ENCODE data around the gene AGAP2. TPM values are rescaled to one million over a fixed set of nuclear protein-coding genes. Genes with fewer than 3 reads are reported as not detected.
"Not testable (repeated sequence)": the region's sequence is repeated elsewhere in the genome, so short reads cannot be mapped to it uniquely, and the experiment has no call there.

AGAP2 gene
- total and polyA plus RNA-seq, 9 donors, result 3.2 to 13.1 (median 10.7) TPM

GRCh38 chr12:57717846-57718640, 20.5 kb downstream of the AGAP2 start:
- no peak for DNase-seq
- H3K36me3 ChIP-seq (ENCODE audit: control insufficient read depth, insufficient read depth, low read length), result peaks cover 78% of the 10 kb centered on the region
- no peak overlapping the region for H3K4me3 ChIP-seq (ENCODE audit: low read length)
- 92% methylated on average over 19 of the region's 22 CpGs for WGBS (ENCODE audit: insufficient coverage)
- H3K27me3 ChIP-seq (ENCODE audit: control insufficient read depth, insufficient read depth, low read length), result no peaks in the 10 kb centered on the region
- no peaks in the 10 kb centered on the region for H3K9me3 ChIP-seq (replicated peaks; ENCODE audit: control insufficient read depth, low read depth, low read length)
- H3K4me1 ChIP-seq (ENCODE audit: control insufficient read depth, insufficient read depth, low read length), result no peaks in the 10 kb centered on the region
- H3K27ac ChIP-seq (ENCODE audit: low read length), result no peak overlapping the region

- H3K4me3 ChIP-seq (ENCODE audit: low read length), result no peak overlapping the region
- H3K36me3 ChIP-seq (ENCODE audit: control insufficient read depth, insufficient read depth, low read length), result peaks cover 83% of the 10 kb centered on the region
- no peak overlapping the region for H3K27ac ChIP-seq (ENCODE audit: low read length)
- DNase-seq, result no peak
- no peaks in the 10 kb centered on the region for H3K27me3 ChIP-seq (ENCODE audit: control insufficient read depth, insufficient read depth, low read length)
- no peaks in the 10 kb centered on the region for H3K4me1 ChIP-seq (ENCODE audit: control insufficient read depth, insufficient read depth, low read length)
- no peaks in the 10 kb centered on the region for H3K9me3 ChIP-seq (replicated peaks; ENCODE audit: control insufficient read depth, low read depth, low read length)
- 71% methylated on average over 1 of the region's 5 CpGs for WGBS (ENCODE audit: insufficient coverage)
Measured at GRCh38 chr12:57717131-57717530, 21.4 kb downstream of the AGAP2 start.

- H3K27me3 ChIP-seq (ENCODE audit: control insufficient read depth, insufficient read depth, low read length), result no peaks in the 10 kb centered on the region
- DNase-seq, result no peak
- 67% methylated on average over 1 of the region's 4 CpGs for WGBS (ENCODE audit: insufficient coverage)
Measured at GRCh38 chr12:57716305-57716704, 22.2 kb downstream of the AGAP2 start.

GRCh38 chr12:57715786-57716185, 22.8 kb downstream of the AGAP2 start:
- H3K27me3 ChIP-seq (ENCODE audit: control insufficient read depth, insufficient read depth, low read length), result no peaks in the 10 kb centered on the region
- DNase-seq, result no peak
- H3K4me3 ChIP-seq (ENCODE audit: low read length), result no peak overlapping the region
- no peak overlapping the region for H3K27ac ChIP-seq (ENCODE audit: low read length)
- 93% methylated on average over 3 of the region's 12 CpGs for WGBS (ENCODE audit: insufficient coverage)
- H3K36me3 ChIP-seq (ENCODE audit: control insufficient read depth, insufficient read depth, low read length), result peaks cover 71% of the 10 kb centered on the region
- no peaks in the 10 kb centered on the region for H3K4me1 ChIP-seq (ENCODE audit: control insufficient read depth, insufficient read depth, low read length)
- no peaks in the 10 kb centered on the region for H3K9me3 ChIP-seq (replicated peaks; ENCODE audit: control insufficient read depth, low read depth, low read length)

More at GRCh38 chr12:57716305-57716704, 22.2 kb downstream of the AGAP2 start:
- H3K36me3 ChIP-seq (ENCODE audit: control insufficient read depth, insufficient read depth, low read length), result peaks cover 74% of the 10 kb centered on the region
- no peak overlapping the region for H3K27ac ChIP-seq (ENCODE audit: low read length)
- H3K4me1 ChIP-seq (ENCODE audit: control insufficient read depth, insufficient read depth, low read length), result no peaks in the 10 kb centered on the region
- no peaks in the 10 kb centered on the region for H3K9me3 ChIP-seq (replicated peaks; ENCODE audit: control insufficient read depth, low read depth, low read length)
- H3K4me3 ChIP-seq (ENCODE audit: low read length), result no peak overlapping the region

- not testable (repeated sequence) for H3K27ac ChIP-seq (ENCODE audit: low read length); H3K4me3 ChIP-seq (ENCODE audit: low read length); H3K4me1 ChIP-seq (ENCODE audit: control insufficient read depth, insufficient read depth, low read length); DNase-seq; H3K27me3 ChIP-seq (ENCODE audit: control insufficient read depth, insufficient read depth, low read length); H3K9me3 ChIP-seq (replicated peaks; ENCODE audit: control insufficient read depth, low read depth, low read length)
- H3K36me3 ChIP-seq (ENCODE audit: control insufficient read depth, insufficient read depth, low read length), result peaks cover 66% of the 10 kb centered on the region
- WGBS (ENCODE audit: insufficient coverage), result 100% methylated on average over 1 of the region's 6 CpGs
Measured at GRCh38 chr12:57715036-57715748, 23.4 kb downstream of the AGAP2 start.

GRCh38 chr12:57713209-57713608, 25.3 kb downstream of the AGAP2 start:
- H3K27me3 ChIP-seq (ENCODE audit: control insufficient read depth, insufficient read depth, low read length), result no peaks in the 10 kb centered on the region
- no peaks in the 10 kb centered on the region for H3K4me1 ChIP-seq (ENCODE audit: control insufficient read depth, insufficient read depth, low read length)
- no peak overlapping the region for H3K4me3 ChIP-seq (ENCODE audit: low read length)
- no peak overlapping the region for H3K27ac ChIP-seq (ENCODE audit: low read length)
- peaks cover 48% of the 10 kb centered on the region for H3K36me3 ChIP-seq (ENCODE audit: control insufficient read depth, insufficient read depth, low read length)
- WGBS (ENCODE audit: insufficient coverage), result 69% methylated on average over 4 of the region's 5 CpGs
- no peak for DNase-seq
- no peaks in the 10 kb centered on the region for H3K9me3 ChIP-seq (replicated peaks; ENCODE audit: control insufficient read depth, low read depth, low read length)

- Histone ChIP-seq H3K36me3 (ENCODE audit: control insufficient read depth, insufficient read depth, low read length) (peaks cover 44% of the 10 kb centered on the region), H3K27me3 (ENCODE audit: control insufficient read depth, insufficient read depth, low read length) (no peaks in the 10 kb centered on the region), H3K9me3 (replicated peaks; ENCODE audit: control insufficient read depth, low read depth, low read length) (no peaks in the 10 kb centered on the region), H3K4me3 (ENCODE audit: low read length) (no peak overlapping the region), H3K4me1 (ENCODE audit: control insufficient read depth, insufficient read depth, low read length) (no peaks in the 10 kb centered on the region), H3K27ac (ENCODE audit: low read length) (no peak overlapping the region)
- WGBS (ENCODE audit: insufficient coverage), result 74% methylated on average over 3 of the region's 3 CpGs
- no peak for DNase-seq
Measured at GRCh38 chr12:57712701-57713100, 25.8 kb downstream of the AGAP2 start.

- WGBS (ENCODE audit: insufficient coverage), result no CpG with 5 or more reads among the region's 2 CpGs
- Histone ChIP-seq H3K4me1 (ENCODE audit: control insufficient read depth, insufficient read depth, low read length) (no peaks in the 10 kb centered on the region), H3K9me3 (replicated peaks; ENCODE audit: control insufficient read depth, low read depth, low read length) (peaks cover 6% of the 10 kb centered on the region), H3K36me3 (ENCODE audit: control insufficient read depth, insufficient read depth, low read length) (peaks cover 21% of the 10 kb centered on the region), H3K27me3 (ENCODE audit: control insufficient read depth, insufficient read depth, low read length) (no peaks in the 10 kb centered on the region), H3K4me3 (ENCODE audit: low read length) (no peak overlapping the region), H3K27ac (ENCODE audit: low read length) (no peak overlapping the region)
- no peak for DNase-seq
Measured at GRCh38 chr12:57708296-57708695, 30.2 kb downstream of the AGAP2 start.

GRCh38 chr12:57707250-57707649, 31.3 kb downstream of the AGAP2 start:
- Histone ChIP-seq H3K4me3 (ENCODE audit: low read length) (no peak overlapping the region), H3K27me3 (ENCODE audit: control insufficient read depth, insufficient read depth, low read length) (no peaks in the 10 kb centered on the region), H3K27ac (ENCODE audit: low read length) (no peak overlapping the region), H3K4me1 (ENCODE audit: control insufficient read depth, insufficient read depth, low read length) (no peaks in the 10 kb centered on the region), H3K9me3 (replicated peaks; ENCODE audit: control insufficient read depth, low read depth, low read length) (peaks cover 7% of the 10 kb centered on the region), H3K36me3 (ENCODE audit: control insufficient read depth, insufficient read depth, low read length) (peaks cover 19% of the 10 kb centered on the region)
- DNase-seq, result no peak
- no CpG with 5 or more reads among the region's 3 CpGs for WGBS (ENCODE audit: insufficient coverage)

GRCh38 chr12:57700317-57700716, 38.2 kb downstream of the AGAP2 start:
- Histone ChIP-seq H3K36me3 (ENCODE audit: control insufficient read depth, insufficient read depth, low read length) (peaks cover 44% of the 10 kb centered on the region), H3K27me3 (ENCODE audit: control insufficient read depth, insufficient read depth, low read length) (no peaks in the 10 kb centered on the region), H3K4me3 (ENCODE audit: low read length) (no peak overlapping the region), H3K9me3 (replicated peaks; ENCODE audit: control insufficient read depth, low read depth, low read length) (peaks cover 7% of the 10 kb centered on the region), H3K27ac (ENCODE audit: low read length) (no peak overlapping the region), H3K4me1 (ENCODE audit: control insufficient read depth, insufficient read depth, low read length) (no peaks in the 10 kb centered on the region)
- WGBS (ENCODE audit: insufficient coverage), result 100% methylated on average over 1 of the region's 2 CpGs
- DNase-seq, result no peak
